Stimulated activated CD8-positive, alpha-beta memory T cell treated with anti-CD3 and anti-CD28 coated beads, Interleukin-15, amount 100 ng/mL, for 1 hour (primary cell): ENCODE measurements around the gene NARS2.
"Not testable (repeated sequence)": the region's sequence is repeated elsewhere in the genome, so short reads cannot be mapped to it uniquely, and the experiment has no call there.

Source experiments
- DNase-seq: peaks from one replicate; pipeline ENCODE4 v3.0.0-alpha.2; 2020; ENCODE audit warnings: low read depth

NARS2 gene

DNA sequence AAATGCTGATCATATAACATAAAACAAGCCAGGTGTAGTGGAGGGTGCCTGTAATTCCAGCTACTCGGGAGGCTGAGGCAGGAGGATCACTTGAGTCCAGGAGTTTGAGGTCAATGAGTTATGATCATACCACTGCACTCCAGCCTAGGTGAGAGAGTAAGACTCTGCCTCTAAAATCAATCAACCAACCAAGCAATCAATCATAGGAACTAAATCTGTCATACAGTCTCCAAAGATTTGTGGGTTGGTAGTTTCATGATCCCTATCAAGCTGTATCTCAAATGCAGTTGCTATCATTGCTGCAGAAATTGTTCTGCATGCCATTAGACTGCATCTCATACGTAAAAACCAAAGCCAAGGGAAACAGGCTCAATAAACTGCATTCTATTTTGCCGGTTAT, 33.1 kb downstream of the NARS2 start:
- DNase-seq, result no peak

DNA sequence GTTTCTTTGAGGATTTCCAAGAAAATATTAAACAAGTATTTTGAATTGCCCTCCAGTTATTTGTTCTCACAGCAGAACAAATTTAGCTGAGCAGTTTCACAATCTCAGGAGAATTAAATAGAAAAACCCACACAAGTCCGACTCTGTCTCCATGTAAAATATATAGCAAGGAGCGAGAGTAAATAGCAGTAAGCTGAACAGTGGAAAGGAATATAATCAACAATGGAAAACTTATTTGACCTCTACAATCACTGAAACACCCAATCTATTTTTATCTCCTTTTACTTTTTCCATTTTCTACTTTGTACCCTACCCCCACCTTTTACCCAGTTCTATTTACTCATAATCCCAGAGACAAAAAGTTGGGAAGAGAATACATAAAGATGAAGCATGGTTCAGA, 34.4 kb downstream of the NARS2 start:
- DNase-seq, result no peak

DNA sequence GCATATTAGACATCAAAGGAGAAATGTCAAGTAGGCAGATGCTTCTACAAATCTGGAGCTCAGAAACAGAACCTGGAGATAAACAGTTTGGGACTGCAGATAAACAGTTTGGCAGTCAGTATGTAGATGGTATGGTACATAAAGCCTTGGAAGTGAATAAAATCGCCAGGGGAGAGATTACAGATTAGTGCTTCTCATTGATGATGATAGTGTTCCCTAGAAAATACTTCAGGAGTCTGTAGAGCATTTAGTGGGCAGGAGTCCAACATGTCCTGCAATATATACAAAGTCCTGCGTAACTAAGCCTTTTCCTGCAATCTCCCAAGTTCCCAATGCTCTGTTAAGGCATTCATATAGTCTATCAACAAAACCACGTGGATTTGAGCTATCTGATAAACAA, 35.2 kb downstream of the NARS2 start:
- no peak for DNase-seq

DNA sequence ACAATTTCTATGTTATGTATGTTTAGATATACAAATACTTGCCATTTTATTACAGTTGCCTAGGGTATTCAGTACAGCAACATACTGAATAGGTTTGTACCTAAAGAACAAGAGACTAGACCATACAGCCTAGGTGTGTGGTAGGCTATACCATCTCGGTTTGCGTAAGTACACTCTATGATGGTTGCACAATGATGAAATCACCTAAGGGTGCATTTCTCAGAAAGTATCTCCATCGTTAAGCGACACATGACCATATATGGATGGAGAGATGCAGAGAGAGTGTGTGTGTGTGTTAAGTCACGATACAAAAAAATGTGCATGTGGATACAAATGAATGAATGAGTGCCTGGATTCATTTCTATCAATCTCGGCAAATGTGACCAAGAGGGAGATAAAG, 37.7 kb downstream of the NARS2 start:
- no peak for DNase-seq

DNA sequence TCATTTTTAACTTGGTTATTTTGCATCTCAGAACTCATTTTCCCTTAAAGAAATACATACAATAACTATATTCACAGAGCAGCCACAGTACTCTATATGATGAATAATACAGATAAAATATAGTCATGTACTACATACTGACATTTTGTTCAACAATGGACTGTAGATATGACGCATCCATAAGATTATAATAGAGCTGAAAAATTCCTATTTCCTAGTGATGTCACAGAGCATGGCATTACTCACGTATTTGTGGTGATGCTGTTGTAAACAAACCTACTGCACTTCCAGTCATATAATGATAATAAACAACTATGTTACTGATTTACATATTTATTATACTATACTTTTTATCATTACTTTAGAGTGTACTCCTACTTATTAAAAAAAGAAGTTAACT, 38.7 kb downstream of the NARS2 start:
- no peak for DNase-seq

DNA sequence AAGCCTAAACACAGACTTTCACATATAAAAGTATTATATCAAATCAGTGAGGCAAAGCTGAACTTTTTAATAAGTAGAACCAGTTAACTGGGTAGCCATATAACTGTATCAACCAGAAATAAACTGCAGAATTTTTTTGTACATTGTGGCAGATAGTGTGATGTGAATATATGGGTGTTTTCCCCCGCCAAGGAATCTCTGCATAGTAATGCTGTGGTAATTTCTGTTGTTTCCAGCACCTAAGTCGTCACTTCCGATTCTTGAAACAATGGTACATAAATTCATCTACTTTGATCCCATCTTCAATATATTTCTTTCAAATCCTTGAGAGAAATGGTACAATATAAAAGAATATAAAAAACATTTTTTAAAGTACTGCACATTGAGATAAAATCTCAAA, 39.6 kb downstream of the NARS2 start:
- DNase-seq, result no peak

DNA sequence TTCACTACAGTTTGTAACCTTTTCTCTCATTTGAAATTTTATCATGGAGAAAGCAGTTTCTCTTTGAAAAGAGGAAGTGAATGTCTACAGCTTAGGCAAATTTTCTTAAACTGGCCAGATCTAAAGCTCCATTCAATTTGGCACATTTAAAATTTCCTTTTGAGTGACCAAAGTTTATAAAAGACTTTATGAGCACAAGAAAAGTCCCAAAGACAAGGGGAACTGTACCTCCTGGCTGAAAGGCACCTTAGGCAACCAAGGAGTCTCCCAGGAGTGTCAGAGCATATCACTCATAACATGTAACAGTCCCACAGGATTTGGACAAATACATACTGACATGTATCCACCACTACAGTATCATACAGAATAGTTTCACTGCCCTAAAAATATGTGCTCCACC, 41.3 kb downstream of the NARS2 start:
- DNase-seq, result no peak

DNA sequence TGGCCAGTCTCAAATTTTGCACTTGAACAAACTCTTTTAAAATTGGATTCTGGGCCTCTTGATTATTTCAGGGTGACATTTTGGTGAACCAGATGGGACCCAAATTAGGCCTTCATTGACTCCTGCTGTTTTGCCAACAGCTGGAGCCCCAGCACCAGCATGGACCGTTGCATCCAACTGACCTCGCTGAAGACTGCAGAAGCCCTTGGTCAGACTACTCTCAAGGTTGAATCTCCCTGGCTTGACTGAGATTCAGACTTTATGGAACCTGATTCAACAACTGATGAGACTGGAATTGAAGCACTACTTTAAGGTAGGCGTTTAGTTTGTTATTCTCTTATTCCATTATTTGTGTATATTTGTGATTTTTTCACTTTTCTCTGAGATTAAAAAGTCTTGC, 41.7 kb downstream of the NARS2 start:
- DNase-seq, result no peak

DNA sequence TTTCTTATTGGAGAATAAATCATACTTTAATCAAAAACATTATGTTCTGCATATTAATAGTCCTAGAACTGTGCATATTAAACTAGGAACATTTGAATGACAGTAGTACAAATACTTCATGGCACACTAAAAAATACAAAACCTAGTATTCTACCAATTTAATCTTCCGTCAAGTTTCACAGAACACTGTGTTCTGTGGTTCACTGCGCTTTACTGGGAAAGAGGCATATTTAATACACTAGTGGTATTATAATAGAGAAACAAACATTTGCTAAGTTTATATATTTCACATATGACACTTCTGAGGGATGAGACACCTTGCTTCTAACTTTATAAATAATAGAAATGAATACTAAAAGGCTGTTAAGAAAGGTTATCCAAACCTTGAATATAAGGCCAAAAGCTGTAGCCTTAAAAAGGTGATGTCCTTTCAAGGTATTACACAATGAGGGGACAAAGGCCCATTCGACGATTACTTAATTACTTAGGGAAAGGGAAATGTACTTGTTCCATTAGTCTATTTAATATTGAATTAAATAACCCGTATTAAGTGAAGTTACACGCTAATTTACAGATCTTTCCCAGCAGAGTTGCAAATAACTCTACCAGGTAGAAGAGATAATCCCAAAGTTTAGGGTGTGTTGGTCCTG, 48.0 kb downstream of the NARS2 start:
- DNase-seq, result no peak

DNA sequence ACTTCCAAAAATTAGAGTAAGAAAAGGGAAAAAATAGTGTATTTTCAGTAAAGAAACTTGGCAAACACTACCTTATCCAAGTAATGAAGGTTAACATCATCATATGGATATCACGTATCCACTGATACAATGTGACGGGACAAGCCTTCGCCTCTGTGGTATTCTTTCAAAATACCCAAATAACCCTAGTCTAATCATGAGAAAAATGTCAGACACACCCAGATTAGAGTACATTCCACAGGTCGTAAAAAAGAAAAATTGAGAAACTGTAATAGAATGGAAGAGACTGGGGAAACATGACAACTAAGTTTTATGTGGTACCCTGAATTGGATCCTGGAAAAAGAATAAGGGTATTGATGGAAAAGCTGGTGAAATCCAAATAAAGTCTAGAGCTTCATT, 48.9 kb downstream of the NARS2 start:
- no peak for DNase-seq

DNA sequence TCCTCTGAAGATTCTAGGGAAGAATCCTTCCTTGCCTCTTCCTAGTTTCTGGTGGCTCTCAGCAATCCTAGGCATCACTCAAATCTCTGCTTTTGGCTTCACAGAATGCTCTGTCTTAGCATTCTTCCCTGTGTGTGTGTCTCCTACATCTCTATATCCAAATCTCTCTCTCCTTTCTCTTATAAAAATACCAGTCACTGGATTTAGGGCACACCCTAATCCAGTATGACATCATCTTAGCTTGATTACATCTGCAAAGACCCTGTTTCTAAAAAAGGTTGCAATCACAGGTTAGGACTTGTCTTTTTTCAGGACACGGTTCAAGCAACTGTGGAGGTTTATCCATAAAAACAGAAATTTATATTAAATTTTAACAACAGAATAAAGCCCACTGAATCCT, 54.4 kb downstream of the NARS2 start:
- DNase-seq, result no peak

DNA sequence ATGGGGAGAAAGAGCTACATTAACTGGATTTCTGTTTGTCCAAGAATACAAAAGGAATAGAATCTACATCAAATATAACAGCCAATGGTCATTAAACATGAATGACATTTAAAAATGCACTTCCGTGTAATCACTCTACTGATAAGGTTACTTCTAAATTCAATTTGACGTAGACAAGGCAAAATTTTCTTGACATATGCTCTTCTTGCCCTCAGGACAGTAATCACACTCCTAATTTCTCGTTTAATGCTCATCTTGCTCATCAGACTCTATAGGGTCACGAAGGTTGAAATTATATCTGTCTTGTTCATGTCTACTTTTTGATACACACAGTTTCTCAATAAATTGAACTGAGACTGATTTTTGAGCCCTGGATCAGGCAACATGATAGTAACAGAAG, 58.4 kb downstream of the NARS2 start:
- DNase-seq, result no peak

DNA sequence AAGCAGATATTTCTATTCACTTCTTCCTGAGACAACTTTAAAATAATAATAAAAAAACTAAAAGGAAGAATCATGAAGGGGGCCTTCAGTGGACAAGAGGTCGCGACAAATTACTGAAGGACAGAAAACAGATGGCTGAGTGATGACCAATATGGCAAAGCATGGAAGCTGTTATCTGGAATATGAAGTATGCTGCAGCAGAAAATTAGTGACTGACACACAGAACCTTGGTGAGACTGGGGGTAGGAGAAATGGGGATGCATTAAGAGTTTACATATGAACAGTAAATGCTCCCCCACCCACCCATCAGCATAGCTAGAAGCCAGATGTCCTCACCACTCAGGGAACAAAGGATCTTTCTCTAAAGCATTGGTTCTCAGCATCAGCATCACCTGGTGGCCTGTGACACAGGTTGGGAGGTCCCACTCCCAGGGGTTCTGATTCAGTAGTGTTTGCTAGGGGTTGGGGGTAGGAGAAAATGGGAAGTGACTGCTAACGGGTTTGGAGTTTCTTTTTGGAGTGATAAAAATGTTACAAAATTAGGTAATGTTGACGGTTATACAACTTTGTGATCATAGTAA, 59.7 kb downstream of the NARS2 start:
- no peak for DNase-seq

DNA sequence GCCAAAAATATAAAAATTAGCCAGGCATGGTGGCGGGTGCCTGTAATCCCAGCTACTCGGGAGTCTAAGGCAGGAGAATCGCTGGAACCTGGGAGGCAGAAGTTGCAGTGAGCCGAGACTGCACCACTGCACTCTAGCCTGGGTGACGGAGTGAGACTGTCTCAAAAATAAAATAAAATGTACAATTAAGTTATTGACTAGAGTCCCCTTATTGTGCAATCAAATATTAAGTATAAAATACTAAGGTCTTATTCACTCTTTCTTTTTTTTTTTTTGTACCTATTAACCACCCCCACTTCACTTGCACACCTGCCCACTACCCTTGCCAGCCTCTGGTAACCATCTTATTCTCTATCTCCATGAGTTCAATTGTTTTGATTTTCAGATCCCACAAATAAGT, 61.6 kb downstream of the NARS2 start:
- not testable (repeated sequence) for DNase-seq

DNA sequence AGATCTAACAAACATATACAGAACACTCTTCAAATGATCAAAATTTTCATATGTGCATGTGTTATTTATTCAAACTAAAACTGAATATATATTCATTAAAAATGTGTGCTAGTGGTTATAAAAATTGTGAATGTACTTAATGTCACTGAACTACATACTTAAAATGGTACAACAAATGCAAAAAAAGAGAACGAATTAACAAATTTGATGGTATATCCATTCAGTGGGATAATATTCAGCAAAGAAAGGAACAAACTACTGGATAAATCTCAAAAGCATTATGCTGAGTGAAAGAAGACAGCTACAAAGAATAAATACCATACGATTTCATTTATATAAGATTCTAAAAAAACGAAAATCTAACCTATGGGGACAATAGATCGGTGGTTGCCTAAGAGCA, 64.1 kb downstream of the NARS2 start:
- DNase-seq, result no peak

DNA sequence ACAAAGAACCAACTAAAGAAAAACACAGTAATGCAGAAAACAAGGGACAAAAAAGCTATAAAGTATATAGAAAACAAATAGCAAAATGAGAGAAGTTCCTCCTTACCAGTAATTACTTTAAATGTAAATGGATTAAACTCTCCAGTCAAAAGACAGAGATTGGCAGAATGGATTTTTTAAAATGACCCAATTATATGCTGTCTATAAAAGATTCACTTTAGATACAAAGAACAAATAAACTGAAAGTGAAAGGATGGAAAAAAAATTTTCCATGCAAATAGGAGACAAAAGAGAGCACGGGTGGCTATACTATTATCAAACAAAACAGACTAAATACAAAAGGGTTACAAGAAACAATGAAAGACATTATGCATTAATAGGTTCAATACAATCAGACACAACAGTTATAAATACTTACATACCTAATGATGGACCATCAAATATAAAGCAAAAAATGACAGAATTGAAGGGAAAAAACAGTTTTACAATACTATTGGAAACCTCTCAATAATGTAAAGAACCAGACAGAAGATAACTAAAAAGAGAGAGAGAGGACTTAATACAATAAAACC, 64.6 kb downstream of the NARS2 start:
- no peak for DNase-seq

DNA sequence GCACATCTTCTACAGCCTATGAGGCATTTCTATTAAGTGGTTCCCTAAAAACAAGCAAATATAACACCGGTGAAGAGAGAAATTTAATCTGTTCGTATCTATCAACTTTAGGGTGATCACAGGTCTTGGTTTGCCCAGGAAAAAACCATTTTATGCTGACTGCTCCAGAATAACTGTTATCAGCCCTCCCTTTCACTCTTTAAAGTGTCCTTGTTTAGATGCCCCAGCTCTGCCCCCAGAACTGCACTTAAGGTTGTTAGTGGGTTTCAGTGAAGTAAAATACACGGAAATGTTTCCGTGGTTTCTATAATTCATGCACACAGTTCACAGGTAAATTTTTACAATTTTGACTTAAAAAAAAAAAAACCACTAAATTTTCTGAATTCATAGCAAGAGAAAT, 70.0 kb downstream of the NARS2 start:
- DNase-seq, result no peak

DNA sequence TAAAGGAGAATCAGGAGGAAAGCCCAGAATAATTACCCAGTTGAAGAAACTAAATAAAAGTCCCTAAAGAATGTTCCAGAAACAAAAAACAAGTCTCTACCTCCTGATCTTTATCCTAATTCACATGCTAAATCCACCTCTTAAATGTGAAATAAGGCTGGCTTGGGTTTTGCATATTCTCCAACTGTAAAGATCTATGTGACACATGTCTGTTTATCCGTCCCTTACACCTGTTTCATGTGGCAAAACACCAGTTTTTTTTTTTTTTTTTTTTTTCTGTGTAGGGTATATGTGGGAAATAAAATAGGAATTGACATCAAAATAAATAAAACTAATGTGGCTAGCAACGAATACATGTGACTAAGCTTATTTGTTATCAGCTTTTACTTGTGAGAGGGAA, 70.5 kb downstream of the NARS2 start:
- DNase-seq, result no peak

DNA sequence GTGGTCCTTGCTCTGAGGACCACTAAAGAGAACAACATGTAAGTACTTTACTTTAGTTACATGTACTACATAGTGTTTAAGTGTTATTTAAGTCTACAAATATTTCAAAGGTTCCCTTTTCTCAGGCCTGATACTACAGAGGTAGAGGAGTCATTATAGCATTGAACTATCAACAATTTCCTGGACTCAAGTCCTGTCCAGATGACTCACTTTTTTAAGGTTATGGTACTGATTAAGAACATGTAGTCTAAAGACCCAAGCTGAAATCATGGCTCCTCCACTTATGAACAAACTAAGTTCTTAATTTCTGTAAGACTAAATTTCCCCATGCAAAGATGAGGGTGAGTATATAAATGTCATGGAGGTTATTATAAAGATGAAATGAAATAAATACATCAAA, 74.7 kb downstream of the NARS2 start:
- no peak for DNase-seq

DNA sequence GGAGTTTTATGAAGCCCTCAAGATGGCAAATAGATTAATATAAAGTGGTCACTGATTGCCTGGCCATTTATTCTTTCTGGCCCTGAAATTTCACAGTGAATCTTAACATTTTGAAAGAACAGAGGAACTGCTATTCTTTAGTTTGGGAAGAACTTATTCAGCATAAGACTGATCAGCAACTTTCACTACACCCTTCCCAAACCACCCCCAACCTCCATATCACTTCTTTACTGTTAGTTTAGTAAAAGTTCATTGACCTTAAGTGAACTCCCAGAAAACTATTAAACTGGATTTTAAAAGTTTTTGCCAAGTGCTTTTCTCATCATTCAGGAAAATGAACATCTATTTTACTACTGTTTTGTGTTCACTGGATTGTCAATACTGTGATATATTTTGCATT, 77.4 kb downstream of the NARS2 start:
- no peak for DNase-seq

DNA sequence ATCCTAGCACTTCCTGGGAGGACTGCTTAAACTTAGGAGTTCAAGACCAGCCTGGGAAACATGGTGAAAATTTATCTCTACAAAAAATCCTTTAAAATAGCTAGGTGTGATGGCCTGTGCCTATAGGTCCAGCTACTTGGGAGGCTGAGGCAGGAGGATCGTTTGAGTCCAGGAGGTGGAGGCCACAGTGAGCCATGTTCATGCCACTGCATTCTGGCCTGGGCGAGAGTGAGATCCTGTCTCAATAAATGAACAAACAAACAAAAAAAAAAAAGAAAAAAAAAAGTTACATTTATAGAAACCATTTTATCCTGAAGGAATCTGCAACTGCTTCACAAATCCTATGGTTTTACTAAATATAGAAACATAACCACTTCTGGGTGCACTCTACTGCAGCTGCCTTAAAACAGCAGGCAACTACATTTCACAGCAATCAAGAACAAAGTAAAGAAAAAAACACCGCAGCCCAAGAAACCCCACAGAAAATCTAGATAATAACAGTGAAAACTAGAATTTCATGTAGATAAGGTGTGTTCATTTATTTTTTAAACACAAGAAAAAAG, 81.2 kb downstream of the NARS2 start:
- DNase-seq, result no peak

DNA sequence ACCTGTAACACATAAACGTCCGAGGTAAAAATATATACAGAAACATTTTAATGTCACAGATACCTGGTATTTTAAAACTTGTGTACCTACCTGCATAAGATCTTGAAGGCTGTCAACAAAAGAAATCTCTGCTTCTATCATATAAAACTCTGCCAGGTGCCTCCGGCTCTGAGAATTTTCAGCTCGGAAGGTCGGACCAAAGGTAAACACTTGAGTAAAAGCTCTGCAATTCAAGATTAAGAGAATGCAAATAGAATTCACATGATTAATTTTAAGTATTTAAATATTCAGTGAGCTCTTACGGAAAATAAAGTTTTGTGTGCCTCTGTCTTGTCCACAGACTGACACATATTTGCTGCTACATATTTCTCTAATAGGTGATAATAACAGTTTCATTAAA, 81.7 kb downstream of the NARS2 start:
- DNase-seq, result no peak

DNA sequence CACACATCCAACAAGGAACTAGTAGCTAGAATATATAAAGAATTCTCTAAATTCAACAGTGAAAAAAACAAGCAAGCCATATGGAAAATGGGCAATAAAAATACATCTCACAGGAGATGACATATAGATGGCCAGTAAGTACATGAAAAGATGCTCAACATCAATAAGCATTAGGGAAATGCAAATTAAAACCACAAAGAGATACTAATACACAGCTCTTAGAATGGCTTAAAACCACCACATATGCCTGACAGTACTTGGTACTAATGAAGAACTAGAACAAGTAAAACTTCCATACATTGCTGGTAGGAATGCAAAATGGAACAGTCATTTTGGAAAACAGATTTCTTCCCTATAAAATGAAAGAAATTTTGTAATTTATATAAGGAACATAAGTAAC, 85.5 kb downstream of the NARS2 start:
- DNase-seq, result no peak

DNA sequence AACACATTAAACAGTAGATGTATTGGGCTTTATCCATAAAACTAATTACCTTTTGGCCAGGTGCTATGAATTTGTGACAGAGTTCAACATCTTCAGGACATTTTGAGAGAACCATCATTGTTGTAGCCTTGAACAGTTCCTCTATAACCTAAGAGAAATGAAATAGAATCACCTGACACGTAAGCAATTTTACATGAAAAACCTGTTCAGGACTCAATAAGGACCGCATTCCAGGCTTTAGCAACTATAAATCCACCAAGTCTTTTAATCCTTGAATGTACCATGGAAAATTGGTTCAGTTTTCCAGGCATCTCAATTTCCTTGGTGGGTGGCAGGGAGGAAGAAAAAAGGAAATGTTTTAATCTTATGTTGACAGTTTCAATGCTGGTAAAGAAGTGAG, 96.1 kb downstream of the NARS2 start:
- no peak for DNase-seq
